Measurements from ENCODE around the gene SPATA2L.

GRCh38 chr16:89691986-89692569 is 9.4 kb downstream of the SPATA2L start:
- TF ChIP-seq CTCF (IDR thresholded peaks at IDR 0.05; ENCODE audit: insufficient read depth, low read length, poor library complexity, severe bottlenecking) (no peak), EZH2phosphoT487 (conservative IDR thresholded peaks at IDR 0.05; ENCODE audit: low read length) (no peak)
